ENCODE results near the gene CCDC196. TPM values are rescaled to one million over a fixed set of nuclear protein-coding genes. Genes with fewer than 3 reads are reported as not detected.
A peak's percentile ranks its signal among the peaks of the same experiment; 100 is the strongest.

The CCDC196 gene
- total RNA-seq, 1 experiment from 2014 or later, result not detected

- no peaks in the 10 kb centered on the region for H3K27me3 ChIP-seq (ENCODE audit: insufficient read depth, low read length)
- ATAC-seq (no peak), DNase-seq (ENCODE audit: low read depth, low spot score) (no peak)
- peaks cover 34% of the 10 kb centered on the region; the same call in 1 of the 2 replicates for H4K20me1 ChIP-seq (ENCODE audit: insufficient read depth)
- H3K4me1 ChIP-seq (ENCODE audit: control insufficient read depth in 1 of 2, insufficient read depth in 2 of 2, low read length in 2 of 2), result peaks cover 11 to 21% of the 10 kb centered on the region in 2 experiments; a peak in 2 of 4 replicates
- H3K9me2 ChIP-seq (ENCODE audit: insufficient read depth), result no peaks in the 10 kb centered on the region
- TF ChIP-seq ZNF274 (IDR thresholded peaks at IDR 0.05; ENCODE audit: low read depth, low read length) (no peak), JUND (IDR thresholded peaks at IDR 0.05) (no peak), EGR1 (IDR thresholded peaks at IDR 0.05; ENCODE audit: low read depth) (no peak), REST (IDR thresholded peaks at IDR 0.05; ENCODE audit: low read depth) (no peak; the same call in 1 of the 2 replicates), CBX3 (IDR thresholded peaks at IDR 0.05; ENCODE audit: low read depth) (no peak), RAD21 (IDR thresholded peaks at IDR 0.05; ENCODE audit: low read depth) (no peak), EZH2phosphoT487 (IDR thresholded peaks at IDR 0.05; ENCODE audit: borderline replicate concordance) (no peak), FOSL1 (IDR thresholded peaks at IDR 0.05; ENCODE audit: low read depth) (no peak), ELF1 (IDR thresholded peaks at IDR 0.05; ENCODE audit: borderline replicate concordance, low read depth) (no peak), SIN3A (IDR thresholded peaks at IDR 0.05; ENCODE audit: low read depth) (no peak), MAX (IDR thresholded peaks at IDR 0.05) (no peak), ZFX (IDR thresholded peaks at IDR 0.05) (no peak), TCF7L2 (IDR thresholded peaks at IDR 0.05; ENCODE audit: borderline replicate concordance, extremely low read depth, insufficient read depth, insufficient read length) (no peak), POLR2AphosphoS5 (IDR thresholded peaks at IDR 0.05; ENCODE audit: low read depth, low read length) (no peak), YY1 (IDR thresholded peaks at IDR 0.05; ENCODE audit: extremely low read depth, insufficient replicate concordance, low read depth, low read length) (no peak)
- H3K9ac ChIP-seq (ENCODE audit: low read length), result peak overlapping the region; percentile 90
- H3K4me3 ChIP-seq (replicated peaks in 1 of 2; ENCODE audit: low read depth in 1 of 2, low read length in 2 of 2), result peak overlapping the region; percentile 82 to 92
- H3K9me3 ChIP-seq (ENCODE audit: control insufficient read depth in 1 of 2, insufficient read depth in 1 of 2, low read depth in 1 of 2, low read length in 2 of 2), result no peaks in the 10 kb centered on the region
- ChIA-PET RAD21 (ENCODE audit: low non-redundant PET in 1 of 2, low total read pairs in 2 of 2, uncharacterized antibody in 2 of 2, unreplicated experiment in 2 of 2) (no interaction called here), CTCF (no interaction called here), POLR2A (no interaction called here)
- no peaks in the 10 kb centered on the region for H3K36me3 ChIP-seq (ENCODE audit: control insufficient read depth in 1 of 2, insufficient read depth in 2 of 2, low read length in 2 of 2)
- no peak overlapping the region for H3K27ac ChIP-seq (ENCODE audit: low read depth, low read length)
- intact Hi-C loops (cut with micrococcal nuclease), result loop anchor here (5.0 kb wide), 1 partner anchor 732 kb away; the partner anchor contains the start of gene PALS1
- peaks cover 67% of the 10 kb centered on the region for H3K79me2 ChIP-seq (ENCODE audit: insufficient read depth, low read length)
- H2AFZ ChIP-seq (ENCODE audit: low read depth, low read length, poor library complexity, severe bottlenecking), result no peak overlapping the region
- no TSS peak for BruUV-seq (replicated peaks)
- H3K4me2 ChIP-seq (ENCODE audit: low read length), result peak overlapping the region; percentile 91
Measured at GRCh38 chr14:66509874-66510273, 23.7 kb downstream of the CCDC196 start.

Data from HCT116 (cell line).